Measurements from ENCODE around the gene JPH3.

The JPH3 gene

GRCh38 chr16:87652799-87653198 lies 50.5 kb downstream of the JPH3 start:
- H3F3A ChIP-seq (ENCODE audit: control insufficient read depth, insufficient read depth), result no peaks in the 10 kb centered on the region
- TF ChIP-seq, protein P1, sequence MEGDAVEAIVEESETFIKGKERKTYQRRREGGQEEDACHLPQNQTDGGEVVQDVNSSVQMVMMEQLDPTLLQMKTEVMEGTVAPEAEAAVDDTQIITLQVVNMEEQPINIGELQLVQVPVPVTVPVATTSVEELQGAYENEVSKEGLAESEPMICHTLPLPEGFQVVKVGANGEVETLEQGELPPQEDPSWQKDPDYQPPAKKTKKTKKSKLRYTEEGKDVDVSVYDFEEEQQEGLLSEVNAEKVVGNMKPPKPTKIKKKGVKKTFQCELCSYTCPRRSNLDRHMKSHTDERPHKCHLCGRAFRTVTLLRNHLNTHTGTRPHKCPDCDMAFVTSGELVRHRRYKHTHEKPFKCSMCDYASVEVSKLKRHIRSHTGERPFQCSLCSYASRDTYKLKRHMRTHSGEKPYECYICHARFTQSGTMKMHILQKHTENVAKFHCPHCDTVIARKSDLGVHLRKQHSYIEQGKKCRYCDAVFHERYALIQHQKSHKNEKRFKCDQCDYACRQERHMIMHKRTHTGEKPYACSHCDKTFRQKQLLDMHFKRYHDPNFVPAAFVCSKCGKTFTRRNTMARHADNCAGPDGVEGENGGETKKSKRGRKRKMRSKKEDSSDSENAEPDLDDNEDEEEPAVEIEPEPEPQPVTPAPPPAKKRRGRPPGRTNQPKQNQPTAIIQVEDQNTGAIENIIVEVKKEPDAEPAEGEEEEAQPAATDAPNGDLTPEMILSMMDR (IDR thresholded peaks at IDR 0.05; ENCODE audit: low read depth, low read length, poor library complexity, severe bottlenecking), result no peak
- no peaks in the 10 kb centered on the region for H3K9me2 ChIP-seq (replicated peaks; ENCODE audit: control insufficient read depth, low read length)
- peaks cover 4% of the 10 kb centered on the region; the same call in 1 of the 2 replicates for H3K27me3 ChIP-seq (ENCODE audit: control insufficient read depth, low read length)
- peaks cover 4% of the 10 kb centered on the region; the same call in 1 of the 2 replicates for H3K4me1 ChIP-seq (ENCODE audit: control insufficient read depth, low read length)
- no peaks in the 10 kb centered on the region for H3K79me2 ChIP-seq (ENCODE audit: control insufficient read depth, low read length)
- H3K4me2 ChIP-seq (ENCODE audit: low read length), result no peak overlapping the region
- no peak overlapping the region for H3K27ac ChIP-seq (ENCODE audit: low read depth, low read length)
- no peak overlapping the region for H3K4me3 ChIP-seq (ENCODE audit: low read length)
- no peaks in the 10 kb centered on the region for H3K36me3 ChIP-seq (ENCODE audit: control insufficient read depth, low read length)
- H3K9me3 ChIP-seq (ENCODE audit: control insufficient read depth, insufficient read depth, low read length), result no peaks in the 10 kb centered on the region
- no peaks in the 10 kb centered on the region for H4K20me1 ChIP-seq (ENCODE audit: control insufficient read depth, insufficient read depth, low read depth, low read length)

GRCh38 chr16:87653234-87653633 lies 50.9 kb downstream of the JPH3 start:
- TF ChIP-seq, protein P1 (IDR thresholded peaks at IDR 0.05; ENCODE audit: low read depth, low read length, poor library complexity, severe bottlenecking), result peak; percentile 51
- no peak for TF ChIP-seq EZH2phosphoT487 (IDR thresholded peaks at IDR 0.05; ENCODE audit: borderline replicate concordance, low read length)
- Histone ChIP-seq H3K4me1 (ENCODE audit: control insufficient read depth, low read length) (peaks cover 4% of the 10 kb centered on the region; the same call in 1 of the 2 replicates), H3F3A (ENCODE audit: control insufficient read depth, insufficient read depth) (no peaks in the 10 kb centered on the region), H3K4me3 (ENCODE audit: low read length) (no peak overlapping the region), H3K4me2 (ENCODE audit: low read length) (no peak overlapping the region), H3K9me2 (replicated peaks; ENCODE audit: control insufficient read depth, low read length) (no peaks in the 10 kb centered on the region), H3K79me2 (ENCODE audit: control insufficient read depth, low read length) (no peaks in the 10 kb centered on the region), H3K36me3 (ENCODE audit: control insufficient read depth, low read length) (no peaks in the 10 kb centered on the region), H3K27me3 (ENCODE audit: control insufficient read depth, low read length) (peaks cover 4% of the 10 kb centered on the region; the same call in 1 of the 2 replicates), H4K20me1 (ENCODE audit: control insufficient read depth, insufficient read depth, low read depth, low read length) (no peaks in the 10 kb centered on the region), H3K27ac (ENCODE audit: low read depth, low read length) (no peak overlapping the region), H3K9me3 (ENCODE audit: control insufficient read depth, insufficient read depth, low read length) (no peaks in the 10 kb centered on the region)

DNA sequence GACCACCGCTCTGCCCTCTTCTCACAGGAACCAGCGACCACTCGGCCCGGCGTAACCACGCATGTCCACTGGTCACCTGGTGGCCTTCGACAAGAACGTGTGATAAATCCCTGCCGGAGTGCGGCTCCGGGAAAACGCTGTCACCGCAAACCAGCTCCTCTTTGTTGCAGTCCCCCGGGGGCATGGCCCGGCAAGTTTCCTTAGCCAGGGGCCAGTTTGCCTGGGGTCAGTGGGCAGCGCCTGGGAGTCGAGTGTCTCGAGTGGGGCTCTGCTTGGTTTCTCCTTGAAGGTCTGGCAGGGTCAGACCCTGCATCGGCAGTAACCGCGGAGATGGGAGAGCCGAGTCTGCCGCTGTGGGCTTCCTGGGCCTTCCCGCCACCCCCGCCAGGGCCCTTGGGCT lies 52.5 kb downstream of the JPH3 start:
- H3K27ac ChIP-seq (ENCODE audit: low read depth, low read length), result no peak overlapping the region
- no peak overlapping the region for H3K4me2 ChIP-seq (ENCODE audit: low read length)
- H3K4me3 ChIP-seq (ENCODE audit: low read length), result no peak overlapping the region
- H3K36me3 ChIP-seq (ENCODE audit: control insufficient read depth, low read length), result no peaks in the 10 kb centered on the region
- H3K27me3 ChIP-seq (ENCODE audit: control insufficient read depth, low read length), result peaks cover 4% of the 10 kb centered on the region; the same call in 1 of the 2 replicates
- TF ChIP-seq, protein P1 (IDR thresholded peaks at IDR 0.05; ENCODE audit: low read depth, low read length, poor library complexity, severe bottlenecking), result no peak
- TF ChIP-seq EZH2phosphoT487 (IDR thresholded peaks at IDR 0.05; ENCODE audit: borderline replicate concordance, low read length), result no peak
- no peaks in the 10 kb centered on the region for H3F3A ChIP-seq (ENCODE audit: control insufficient read depth, insufficient read depth)
- H3K79me2 ChIP-seq (ENCODE audit: control insufficient read depth, low read length), result no peaks in the 10 kb centered on the region
- no peaks in the 10 kb centered on the region for H3K9me2 ChIP-seq (replicated peaks; ENCODE audit: control insufficient read depth, low read length)
- H4K20me1 ChIP-seq (ENCODE audit: control insufficient read depth, insufficient read depth, low read depth, low read length), result no peaks in the 10 kb centered on the region
- H3K9me3 ChIP-seq (ENCODE audit: control insufficient read depth, insufficient read depth, low read length), result no peaks in the 10 kb centered on the region
- peaks cover 4% of the 10 kb centered on the region; the same call in 1 of the 2 replicates for H3K4me1 ChIP-seq (ENCODE audit: control insufficient read depth, low read length)

All from DOHH2 (cell line).